GM19238 (cell line): ENCODE measurements around the gene SMAD3.

Experiments used
- DNase-seq: peaks from one replicate; pipeline ENCODE4 v3.0.0; 2011; ENCODE audit warnings: low spot score; ENCODE audit not compliant: insufficient read length

SMAD3 gene

DNA sequence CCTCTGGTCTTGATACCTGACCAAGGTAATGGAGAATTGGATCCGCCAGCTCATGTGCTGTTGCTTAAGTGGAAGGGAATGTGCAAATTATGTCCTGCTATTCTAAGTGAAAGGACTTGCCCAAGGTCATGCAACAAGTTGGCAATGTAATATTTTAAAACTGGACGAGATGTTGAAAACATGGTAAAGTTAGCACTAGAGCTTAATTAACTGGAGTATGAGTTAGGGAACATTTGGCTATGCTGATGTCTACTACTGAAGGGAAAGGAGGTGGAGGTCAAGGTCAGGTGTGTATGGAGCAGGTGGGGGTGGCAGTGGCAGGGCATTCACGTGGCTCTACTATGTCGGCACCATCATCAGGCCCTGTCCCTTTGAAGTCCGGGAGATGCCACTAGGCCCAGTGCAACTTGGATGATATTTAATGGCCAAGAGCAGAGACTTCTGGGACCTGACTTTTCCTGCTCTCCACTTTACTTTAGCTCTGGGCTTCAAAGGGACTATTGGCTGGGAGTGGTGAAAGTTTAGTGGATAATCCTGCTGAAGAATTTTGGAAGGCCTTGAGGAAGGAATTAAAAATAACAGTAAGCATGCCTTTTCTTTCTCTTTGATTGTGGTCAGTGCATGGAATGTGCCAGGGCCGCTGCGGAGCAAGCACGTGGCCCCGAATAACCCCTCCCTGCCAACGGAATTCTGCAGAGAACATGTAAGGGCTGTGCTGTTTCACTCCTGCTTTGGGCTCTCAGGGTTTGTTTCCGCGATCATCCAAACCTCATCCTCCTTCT is 14.9 kb downstream of the SMAD3 start:
- DNase-seq = no peak

DNA sequence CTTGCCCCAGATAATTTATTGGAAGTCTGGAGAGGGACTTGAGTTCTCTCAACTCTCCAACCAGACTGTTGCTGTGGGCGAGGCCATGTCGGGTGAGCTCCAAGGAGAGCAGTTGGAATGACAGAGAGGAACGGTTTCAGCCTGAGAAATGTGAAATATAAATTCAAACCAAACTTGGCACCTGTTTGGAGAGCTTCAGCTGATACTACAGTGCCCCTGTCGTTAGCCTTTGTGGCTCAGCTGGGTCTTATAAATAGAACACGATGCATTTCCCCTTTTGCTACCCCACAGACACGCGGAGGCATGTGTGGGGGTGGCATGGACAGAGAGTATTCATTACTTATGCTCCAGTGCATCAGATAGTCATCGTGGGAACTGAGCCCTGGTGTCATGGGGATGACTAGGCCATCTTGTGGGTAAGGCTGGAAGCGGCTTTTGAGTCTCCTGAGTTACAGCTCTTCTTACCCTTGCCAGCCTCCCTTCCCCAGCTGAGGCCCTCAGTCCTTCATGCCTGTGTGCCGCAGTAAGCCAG is 15.6 kb downstream of the SMAD3 start:
- peak; percentile 64 for DNase-seq

- no peak for DNase-seq
Observed at GRCh38 chr15:67082007-67082536, 16.7 kb downstream of the SMAD3 start.

- no peak for DNase-seq
Observed at GRCh38 chr15:67083135-67083762, 17.8 kb downstream of the SMAD3 start.

- DNase-seq = no peak
Observed at GRCh38 chr15:67084561-67084960, 19.2 kb downstream of the SMAD3 start.

GRCh38 chr15:67085237-67085817 is 19.9 kb downstream of the SMAD3 start:
- DNase-seq = no peak

DNA sequence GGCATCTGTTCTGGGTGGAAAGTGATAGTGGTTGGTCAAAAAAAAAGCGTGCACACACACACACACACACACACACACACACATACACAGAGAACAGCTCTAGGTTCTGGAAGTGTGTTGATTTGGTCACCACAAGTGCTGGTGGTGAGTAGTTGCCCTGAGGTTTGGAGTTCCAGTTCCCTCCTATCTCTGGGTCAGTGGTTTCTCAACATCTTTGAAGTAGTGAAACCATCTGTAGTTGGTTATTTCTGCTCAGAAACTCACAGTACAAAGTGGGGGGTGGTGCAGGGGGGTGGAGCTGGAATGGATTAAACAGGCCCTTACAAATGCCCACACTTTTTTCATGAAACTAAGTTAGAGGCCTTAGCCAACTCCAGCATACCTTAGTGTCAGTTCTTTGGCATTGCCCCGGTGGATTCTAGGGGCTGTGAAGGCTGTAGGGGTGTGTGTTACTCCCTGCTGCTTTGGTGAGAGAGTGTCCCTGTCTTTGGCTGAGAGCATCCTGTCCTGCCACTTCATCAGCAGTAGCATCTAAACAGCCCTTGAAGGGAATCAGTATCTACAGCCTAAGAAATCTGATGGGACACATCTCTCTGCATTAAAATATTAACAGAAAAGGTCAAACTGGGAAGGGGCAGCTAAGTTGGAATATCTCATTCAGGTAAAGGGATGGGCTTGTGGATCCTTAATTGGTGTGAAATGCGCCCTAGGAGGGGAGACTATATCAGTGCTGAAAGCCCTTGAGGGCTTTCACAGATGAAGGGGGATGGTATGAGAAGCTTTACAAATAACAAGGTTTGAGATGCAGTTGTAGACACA is 20.6 kb downstream of the SMAD3 start:
- peak; percentile 53 for DNase-seq

DNA sequence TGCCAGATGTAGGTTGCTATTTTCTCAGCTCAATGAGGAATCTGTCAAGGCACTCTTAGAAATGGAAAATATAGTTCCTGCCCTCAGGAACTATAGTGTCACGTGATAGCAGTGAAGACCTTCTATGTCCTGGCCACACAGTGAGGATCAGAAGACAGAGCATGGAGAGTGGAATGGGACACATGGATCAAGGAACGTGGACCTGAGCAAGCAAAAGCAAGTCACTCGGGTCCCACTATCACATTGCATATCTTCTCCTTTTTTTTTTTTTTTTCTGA is 21.2 kb downstream of the SMAD3 start:
- DNase-seq = no peak

- no peak for DNase-seq
Observed at GRCh38 chr15:67087507-67088172, 22.2 kb downstream of the SMAD3 start.

DNA sequence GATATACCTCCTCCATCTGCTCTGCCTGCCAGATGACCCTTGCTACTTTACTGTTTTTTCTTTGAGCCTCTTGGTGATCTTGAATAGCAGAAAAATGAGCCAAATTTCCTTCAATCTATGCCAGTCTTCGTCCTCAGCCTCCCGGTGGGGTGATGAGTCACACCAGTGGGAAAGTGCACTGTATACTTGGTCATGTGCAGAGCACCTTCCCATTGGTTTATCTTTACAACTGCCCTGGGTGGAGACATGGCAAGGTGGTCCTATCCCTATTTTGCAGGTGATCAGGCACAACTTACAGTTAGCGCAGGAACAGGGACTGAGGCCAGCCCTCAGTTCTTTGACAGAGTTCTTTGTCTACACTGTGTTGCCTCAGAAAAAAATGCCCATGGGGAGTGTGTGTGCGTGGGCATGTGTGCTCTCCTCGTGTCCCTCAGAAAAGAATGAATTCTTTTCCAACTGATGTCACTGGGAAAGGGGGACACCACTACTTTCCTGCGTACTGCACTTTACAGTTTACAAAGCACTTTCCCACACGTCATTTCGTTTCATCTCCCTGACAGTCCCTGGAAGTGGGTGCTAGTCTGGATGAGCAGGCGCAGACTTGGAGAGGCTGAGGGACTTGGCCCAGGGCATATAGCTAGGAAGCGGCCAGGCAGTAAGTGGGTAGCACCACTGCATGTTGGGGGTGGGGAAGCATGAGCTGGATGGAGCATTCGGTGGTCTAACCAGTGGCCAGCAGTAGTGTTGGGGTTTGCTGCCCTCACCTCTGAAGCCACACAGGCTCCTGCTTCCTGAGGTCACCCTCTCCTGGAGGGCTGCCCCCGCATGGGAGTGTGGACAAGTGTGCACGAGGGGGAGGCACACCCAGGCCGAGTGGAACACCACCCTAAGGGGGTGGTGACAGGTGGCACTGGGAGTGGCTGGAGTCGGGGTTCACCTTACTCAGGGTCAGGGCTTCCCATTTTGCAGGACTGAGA is 24.1 kb downstream of the SMAD3 start:
- no peak for DNase-seq

DNA sequence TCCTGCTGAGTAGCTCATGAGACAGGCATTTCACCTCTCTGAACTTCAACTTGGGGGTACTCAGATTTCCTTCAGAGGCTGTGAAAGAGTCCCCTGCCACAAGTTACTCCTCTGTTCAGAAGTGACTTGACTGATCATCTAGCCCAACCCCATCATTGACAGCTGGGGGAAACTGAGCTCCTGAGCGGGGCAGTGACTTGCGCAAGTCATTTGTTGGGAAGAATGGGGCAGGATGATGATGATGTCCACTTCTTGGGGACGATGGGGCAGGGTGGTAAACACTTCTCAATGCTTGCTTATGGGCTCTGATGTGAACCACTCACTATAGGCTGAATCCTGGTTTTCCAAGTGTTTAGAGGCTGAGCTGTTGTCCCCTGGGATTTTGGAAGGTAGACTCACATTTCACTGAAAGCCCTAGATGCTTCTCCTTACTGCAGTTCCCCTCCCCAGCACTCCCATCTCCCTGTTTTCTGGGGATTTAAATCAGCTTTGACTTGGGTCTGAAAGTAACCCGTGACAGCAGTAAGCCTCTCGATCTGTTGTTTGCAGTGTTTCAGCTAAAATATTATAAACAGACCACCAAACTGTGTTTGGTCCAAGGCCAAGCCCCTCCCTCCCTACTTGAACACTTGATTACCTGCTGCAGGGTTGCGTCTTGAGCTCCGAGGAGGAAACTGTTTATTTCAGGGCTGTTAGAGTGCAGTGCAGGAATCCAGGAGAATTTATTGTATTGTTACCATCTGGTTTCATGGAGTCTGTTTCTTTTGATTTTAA is 25.1 kb downstream of the SMAD3 start:
- no peak for DNase-seq

GRCh38 chr15:67091071-67091979 is 25.9 kb downstream of the SMAD3 start:
- peak; percentile 41 for DNase-seq

GRCh38 chr15:67091980-67092677 is 26.7 kb downstream of the SMAD3 start:
- no peak for DNase-seq

- no peak for DNase-seq
Observed at GRCh38 chr15:67092752-67093503, 27.5 kb downstream of the SMAD3 start.

- DNase-seq = no peak
Observed at GRCh38 chr15:67093504-67093862, 28.1 kb downstream of the SMAD3 start.

GRCh38 chr15:67094001-67094826 is 28.8 kb downstream of the SMAD3 start:
- DNase-seq = no peak
